GM19452 (cell line): ENCODE data around the gene NFXL1.

Source experiments
- ATAC-seq: cut with Tn5 transposase; IDR thresholded peaks from one replicate; pipeline ENCODE4 v1.9.1; 2021; ENCODE audit not compliant: unreplicated experiment

NFXL1 gene

DNA sequence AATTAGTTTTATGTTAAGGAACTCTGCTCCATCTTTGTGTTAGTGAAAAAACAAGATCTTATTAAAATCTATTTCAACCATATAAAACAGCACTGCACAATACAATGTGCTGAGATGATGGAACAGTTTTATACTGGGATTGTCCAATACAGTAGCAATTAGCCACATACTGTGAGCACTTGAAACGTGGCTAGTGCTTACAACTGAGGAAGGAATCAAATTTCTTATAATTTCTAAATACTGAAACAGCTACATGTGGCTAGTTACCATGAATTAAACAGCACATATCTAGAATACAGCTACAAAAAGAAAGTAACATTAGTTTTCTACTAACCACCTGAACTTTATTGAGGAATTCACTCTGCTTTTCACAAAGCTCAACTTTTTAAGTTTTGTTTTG lies 14.7 kb downstream of the NFXL1 start:
- ATAC-seq, result no peak

DNA sequence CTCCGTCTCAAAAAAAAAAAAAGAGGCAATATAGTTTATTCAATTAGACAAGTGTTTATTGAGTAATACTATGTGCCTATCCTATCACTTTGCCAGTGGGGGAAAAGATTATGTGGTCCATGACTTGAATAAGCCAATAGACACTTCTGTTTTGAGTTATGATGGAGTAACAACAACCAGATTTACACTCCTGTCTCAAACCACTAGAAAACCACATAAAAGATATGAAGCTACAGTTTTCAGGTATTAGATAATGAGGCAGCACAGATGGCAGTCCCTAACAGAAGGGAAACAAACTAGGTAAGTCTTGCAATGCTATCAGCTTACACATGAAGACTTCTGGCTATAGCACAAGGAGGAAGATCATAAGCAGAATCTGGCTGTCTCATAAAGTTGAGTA lies 22.5 kb downstream of the NFXL1 start:
- ATAC-seq, result no peak

DNA sequence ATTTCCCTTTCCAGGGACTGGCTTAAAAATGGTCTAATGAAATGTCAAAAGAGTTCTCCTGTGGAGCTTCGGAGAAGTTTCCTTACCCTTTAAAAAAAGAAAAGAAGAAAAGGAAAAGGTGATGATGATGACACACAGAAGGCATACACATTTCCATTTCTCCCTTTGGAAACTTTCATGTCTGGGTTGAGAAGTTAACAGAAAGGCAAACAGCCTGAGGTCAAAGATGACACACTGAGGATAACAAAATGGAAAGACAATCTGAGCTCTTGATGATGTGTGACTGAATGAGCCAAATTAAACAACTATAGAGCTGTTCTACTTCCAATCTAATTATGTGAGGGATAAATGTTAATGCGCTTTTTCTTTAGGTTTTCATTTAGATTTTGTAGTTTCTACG lies 32.2 kb downstream of the NFXL1 start:
- no peak for ATAC-seq

DNA sequence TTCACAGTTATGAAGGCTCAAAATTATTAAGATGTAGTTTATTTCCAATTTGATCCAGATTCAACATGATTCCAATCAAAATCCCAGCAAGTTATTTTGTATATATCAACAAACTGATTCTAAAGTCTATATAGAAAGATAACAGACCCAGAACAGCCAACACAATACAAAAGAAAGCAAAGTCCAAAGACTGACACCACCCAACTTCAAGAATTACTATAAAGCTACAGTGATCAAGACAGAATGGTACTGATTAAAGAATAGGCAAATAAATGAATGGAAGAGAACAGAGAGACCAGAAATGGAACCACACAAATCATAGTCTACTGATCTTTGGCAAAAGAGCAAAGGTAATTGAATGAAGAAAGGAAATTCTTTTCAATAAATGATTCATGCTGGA lies 34.9 kb downstream of the NFXL1 start:
- ATAC-seq, result no peak

DNA sequence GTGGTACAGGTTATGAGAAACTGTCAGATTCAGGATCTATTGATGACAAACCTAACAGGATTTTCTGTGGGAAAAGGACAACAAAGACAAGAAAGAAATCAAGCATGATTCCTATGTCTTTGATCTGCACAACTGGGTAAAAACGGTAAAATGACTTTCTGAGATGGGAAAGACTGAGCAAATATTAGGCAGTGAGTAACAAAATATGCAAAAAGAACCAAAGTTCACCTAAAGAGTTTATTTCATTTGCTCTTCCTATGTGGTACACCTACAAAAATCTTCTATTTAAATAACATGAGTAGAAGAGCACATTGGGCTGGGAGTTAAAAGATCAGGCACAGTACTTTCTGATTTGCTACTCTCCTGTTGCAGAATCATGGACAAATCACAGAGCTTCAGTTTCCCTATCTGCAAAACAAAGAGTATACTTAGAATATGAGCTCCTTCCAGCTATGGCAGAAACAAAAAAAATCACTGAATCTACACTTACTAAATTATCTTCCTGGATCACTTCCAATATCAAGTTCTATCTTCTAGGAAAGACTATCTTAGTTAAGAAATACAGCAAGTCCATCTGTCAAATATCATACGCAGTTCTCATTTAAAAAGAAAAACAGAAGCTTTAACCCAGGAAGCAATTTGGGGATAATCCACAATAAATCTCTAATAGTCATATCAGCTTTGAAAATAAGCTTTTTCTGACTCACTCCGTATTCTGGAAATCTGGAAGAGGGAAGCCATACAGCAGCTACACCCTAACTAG lies 37.4 kb downstream of the NFXL1 start:
- ATAC-seq, result no peak

DNA sequence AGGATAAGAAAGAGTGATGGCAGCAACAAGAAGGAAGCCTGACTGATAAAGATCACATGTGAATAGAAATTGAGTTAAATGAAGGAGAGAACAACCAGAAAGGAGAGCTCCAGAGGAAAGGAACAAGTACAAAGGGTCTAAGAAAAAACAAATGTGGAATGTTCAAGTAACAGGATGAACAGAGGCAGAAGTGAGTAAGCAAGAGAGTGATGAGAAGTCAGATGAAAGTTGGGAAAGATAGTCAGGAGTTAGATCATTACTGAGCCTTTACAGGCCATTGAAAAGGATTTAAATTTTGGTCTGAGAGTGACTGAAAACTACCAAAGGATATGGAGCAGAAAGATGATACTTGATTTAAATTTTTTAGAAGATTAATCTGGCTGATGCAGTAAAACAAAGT lies 38.1 kb downstream of the NFXL1 start:
- ATAC-seq, result no peak

DNA sequence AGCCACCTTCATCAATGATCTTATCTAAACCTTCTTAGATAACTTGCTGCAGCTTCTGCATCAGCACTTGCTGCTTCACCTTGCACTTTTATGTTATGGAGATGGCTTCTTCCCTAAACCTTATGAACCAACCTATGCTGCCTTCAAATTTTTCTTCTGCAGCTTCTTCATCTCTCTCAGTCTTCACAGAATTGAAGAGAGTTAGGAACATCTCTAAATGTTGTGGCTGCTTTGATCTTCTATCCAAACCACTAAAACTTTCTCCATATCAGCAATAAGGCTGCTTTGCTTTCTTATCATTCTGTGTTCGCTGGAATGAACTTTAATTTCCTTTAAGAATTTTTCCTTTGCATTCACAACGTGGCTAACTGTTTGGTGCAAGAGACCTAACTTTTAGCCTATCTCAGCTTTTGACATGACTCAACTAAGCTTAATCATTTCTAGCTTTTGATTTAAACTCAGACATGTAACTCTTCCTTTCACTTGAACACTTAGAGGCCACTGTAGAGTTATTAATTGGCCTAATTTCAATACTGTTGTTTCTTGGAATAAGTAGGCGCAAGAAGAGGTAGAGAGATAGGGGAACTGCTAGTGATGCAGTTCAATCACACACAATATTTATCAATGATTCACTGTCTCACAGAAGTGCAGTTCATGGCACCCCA lies 40.4 kb downstream of the NFXL1 start:
- ATAC-seq, result no peak

DNA sequence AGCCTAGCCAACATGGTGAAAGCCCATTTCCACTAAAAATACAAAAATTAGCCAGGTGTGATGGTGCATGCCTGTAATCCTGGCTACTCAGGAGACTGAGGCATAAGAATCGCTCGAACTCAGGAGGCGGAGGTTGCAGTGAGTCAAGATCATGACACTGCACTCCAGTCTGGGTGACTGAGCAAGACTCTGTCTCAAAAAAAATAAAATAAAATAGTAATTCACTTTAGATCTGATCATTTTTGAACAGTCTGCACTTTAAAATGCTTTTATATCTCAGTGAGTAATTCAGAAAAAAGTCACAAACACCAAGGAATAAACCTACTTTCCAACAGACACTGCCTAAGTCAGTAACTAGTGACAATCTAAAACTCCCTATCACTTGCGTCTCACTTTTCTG lies 50.9 kb downstream of the NFXL1 start:
- ATAC-seq, result no peak

DNA sequence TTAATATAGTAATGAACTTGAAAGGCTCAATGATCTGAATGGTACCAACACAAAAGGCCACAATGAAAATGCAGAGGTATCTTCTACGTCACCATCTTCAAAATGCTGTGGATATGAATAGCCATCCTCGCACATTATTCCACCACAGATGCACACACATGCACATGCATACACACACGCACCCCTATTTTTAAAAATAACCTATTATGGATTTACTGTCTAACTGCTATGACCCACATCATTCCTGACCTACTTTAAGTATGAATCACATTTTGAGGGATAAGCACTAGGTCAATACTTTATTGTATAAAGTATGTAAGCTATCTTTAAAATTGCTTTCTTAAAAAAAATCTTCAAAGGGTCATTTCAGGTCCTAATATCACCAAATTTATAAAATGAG lies 52.1 kb downstream of the NFXL1 start:
- no peak for ATAC-seq

DNA sequence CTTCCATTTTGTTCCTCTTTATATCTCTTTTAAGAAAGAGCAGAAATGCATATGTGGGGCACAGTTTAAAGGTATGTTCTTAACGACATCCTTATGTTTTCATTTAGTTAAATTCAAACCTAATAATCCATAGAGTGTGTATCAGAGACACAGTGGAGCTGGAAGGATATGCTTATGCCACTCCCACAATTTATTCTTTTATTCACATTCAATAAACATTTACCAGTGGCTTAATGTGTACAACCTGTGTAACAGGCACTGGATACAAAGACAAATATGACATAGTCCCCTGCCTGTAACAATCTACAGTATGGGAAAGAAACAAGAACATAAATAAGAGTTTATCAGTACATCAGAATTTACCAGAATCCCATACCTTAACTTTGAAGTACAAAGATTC lies 54.1 kb downstream of the NFXL1 start:
- no peak for ATAC-seq

DNA sequence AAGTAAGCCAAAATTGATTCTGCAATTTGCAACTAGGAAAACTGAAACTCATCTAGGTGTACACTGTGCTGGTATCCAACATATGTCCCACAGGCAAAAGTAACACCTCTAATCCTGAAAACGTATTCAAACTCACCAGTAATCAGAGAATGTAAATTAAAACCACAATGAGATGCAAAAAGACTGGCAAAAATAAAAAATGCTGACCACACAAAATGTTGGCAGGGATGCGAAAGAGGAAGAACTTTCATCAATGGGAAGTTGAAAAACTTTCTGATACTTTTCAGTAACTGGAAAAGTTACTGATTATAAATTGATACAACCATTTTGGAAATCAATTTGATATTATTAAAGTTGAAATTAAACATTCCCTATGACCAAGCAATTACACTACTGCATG lies 56.4 kb downstream of the NFXL1 start:
- ATAC-seq, result no peak

DNA sequence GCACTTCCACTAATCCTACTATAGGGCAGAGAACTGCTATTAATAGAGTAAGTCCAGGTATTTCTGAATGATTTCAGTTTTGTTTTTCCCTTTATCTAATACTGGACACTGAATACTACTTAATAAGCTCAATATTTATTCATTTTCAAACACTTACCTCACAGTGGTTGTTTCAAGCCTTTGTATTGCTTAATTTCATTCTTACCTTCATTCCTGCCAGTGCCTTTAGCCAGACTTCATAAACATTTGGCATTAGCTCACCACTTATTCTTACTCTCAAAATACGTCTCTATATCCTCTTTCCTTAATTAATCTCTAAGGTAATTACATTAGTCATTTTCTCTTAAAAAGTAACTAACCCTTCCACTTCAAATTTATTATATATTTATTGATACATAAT lies 57.7 kb downstream of the NFXL1 start:
- no peak for ATAC-seq

DNA sequence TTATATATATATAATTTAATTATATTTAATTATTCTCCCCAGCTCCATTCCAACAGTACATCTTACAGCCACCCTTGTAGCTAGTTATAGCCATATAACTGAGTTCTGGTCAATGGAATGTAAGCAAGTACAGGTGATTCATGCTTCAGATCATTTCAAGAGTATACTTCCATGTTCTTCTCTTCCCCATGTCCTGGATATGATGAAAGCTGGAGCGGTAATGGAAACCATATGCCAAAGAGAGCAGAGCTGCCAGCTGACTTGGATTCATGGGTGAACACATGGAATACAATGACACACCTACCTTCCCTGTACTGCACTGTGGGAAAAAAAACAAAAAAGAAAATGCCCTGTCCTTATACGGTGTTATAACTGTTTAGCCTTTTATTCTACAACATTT lies 59.0 kb downstream of the NFXL1 start:
- ATAC-seq, result no peak

DNA sequence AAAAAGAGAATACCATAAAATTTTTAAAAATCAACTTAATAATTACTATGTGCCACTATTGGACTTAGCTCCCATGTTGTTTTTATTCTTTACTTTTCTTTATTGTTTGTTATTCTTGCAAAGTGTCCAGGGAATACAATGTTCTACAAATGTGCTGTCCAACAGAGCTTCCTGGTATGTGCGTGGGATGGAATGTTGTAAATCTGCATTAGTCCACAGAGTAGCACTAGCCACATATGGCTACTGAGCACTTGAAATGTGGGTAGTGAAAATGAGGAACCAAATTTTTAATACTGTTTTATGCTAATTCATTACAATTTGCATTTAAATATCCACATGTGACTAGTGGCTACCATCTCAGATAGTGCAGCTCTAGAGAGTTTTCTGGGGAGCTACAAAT lies 62.2 kb downstream of the NFXL1 start:
- ATAC-seq, result no peak

DNA sequence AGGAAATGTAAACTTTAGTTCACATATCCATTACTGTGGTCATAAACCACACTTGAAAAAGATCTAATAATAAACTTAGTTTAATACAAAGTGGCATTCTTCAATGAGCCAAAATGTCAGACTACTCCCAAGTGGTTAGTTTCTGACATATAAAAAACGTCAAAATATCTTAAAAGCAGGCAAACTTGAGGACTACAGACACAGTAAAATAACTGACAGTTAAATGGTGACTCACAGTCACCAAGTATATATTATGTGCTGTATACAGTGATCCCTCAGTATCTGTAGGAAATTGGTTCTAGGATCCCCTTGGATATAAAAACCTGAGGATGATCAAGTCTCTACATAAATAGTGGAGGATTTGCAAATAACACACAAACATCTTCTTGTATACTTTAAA lies 64.9 kb downstream of the NFXL1 start:
- no peak for ATAC-seq

DNA sequence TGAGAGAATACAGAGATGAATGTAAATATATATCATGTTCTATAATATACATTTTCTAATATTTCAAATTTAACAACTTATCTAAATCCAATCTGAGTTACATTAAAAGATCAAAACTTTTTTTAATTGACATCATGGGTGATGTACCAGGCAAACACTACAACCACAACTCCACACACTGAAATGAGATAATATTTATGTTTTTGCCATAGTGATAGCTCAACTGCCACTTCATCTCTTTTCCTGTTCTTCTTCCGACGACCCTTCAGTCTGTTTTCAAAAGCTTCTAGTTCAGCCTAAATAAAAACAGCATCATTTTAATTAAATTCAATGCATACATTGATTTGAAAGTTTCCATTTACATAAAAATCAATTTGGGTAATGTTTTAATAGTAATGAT lies 66.3 kb downstream of the NFXL1 start:
- ATAC-seq, result no peak

DNA sequence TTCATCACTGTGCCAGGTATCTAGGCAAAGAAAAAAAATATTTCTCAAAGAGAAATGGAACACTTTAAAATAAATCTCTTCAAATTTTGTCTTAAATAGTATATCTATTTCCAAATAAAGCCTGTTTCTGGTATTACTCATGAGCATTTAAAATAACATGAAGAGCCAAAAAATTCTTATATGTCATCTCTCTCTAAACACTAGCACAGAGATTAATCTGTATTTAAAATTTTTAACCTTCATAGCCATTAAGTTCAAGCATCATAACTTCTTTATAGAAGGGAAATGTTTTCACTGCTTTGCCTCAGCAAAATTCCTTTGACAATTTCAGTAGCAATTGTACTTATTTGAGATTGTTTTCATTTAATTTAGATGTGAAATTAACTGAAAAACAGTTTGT lies 71.4 kb downstream of the NFXL1 start:
- ATAC-seq, result no peak

DNA sequence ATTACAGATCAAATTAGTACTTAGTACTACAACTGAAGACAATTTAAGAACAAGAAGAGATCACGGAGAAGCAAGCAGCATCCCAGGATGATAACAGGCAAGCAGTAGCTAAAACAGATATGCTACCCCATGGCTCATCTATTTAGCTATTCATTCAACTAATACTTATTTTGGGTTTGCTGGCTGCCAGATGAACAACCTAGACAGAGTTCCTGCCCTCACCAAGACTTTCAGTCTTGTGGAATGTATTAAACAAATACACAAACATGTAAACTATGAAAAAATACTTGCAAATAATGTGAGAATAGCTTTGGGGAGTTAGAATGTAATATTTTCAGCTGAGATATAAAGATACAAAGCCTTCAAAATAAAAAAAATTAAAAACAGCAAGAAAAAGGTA lies 74.1 kb downstream of the NFXL1 start:
- no peak for ATAC-seq

DNA sequence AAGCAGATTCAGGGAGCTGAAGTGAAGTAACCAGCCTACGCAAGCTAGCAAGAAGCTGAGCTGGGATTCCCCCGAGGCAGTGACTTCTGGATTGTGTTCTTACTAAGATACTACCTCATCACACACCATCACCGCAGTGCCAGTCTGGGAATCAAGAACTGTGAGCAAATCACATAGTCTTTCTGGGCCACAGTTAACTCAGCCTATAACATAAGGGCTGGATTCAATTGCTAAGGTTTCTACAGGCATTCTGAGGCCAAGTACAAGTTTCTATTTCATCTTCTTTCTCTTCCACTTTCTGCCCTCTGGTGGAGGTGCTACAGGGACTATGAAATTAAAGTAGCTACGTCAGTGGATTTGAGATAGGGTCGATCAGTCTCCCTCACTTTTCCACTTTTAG lies 75.1 kb downstream of the NFXL1 start:
- peak; percentile 58 for ATAC-seq

DNA sequence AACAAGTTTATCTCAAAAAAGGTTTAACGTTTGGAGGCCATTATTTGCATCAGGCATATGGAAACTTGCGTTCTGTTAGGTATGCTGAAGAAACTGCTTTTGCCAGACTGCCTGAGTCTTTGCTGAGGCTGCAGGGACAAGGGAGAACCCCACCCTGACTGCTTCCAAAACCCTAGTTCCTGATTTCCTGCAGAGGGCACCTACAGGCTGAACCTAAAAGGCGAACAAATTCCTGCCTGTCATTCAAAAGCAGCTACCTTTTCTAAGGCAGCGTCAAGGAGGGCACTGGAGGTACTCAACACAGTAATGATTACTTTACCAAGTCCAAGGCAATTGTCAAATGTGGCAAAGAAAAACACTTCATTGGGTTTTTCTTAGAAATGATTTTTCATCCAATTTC lies 75.9 kb downstream of the NFXL1 start:
- ATAC-seq, result no peak

DNA sequence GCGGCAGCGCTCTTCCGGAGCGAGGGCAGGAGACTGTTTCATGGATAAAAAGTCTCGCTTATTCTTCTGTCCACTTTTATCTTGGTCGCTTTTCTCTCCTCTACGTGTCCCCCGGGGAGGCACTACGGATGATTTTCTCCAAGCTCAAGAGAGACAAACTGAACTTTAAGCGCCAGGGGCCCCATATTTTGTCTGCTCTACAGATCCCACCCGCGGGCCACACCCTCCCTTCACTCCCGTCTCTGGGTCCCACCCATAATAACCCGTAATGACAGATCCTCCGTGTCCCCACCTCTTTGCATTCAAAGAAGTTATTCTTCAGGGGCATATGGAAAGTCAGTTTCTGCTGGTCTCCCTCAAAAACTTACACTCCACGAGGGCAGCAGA lies 76.5 kb downstream of the NFXL1 start, which contains the start of gene CORIN:
CORIN (minus strand) TSS at position 160 of the 387 bp plus-strand sequence; CDS start at position 42, 118 bp downstream.
- ATAC-seq, result no peak

DNA sequence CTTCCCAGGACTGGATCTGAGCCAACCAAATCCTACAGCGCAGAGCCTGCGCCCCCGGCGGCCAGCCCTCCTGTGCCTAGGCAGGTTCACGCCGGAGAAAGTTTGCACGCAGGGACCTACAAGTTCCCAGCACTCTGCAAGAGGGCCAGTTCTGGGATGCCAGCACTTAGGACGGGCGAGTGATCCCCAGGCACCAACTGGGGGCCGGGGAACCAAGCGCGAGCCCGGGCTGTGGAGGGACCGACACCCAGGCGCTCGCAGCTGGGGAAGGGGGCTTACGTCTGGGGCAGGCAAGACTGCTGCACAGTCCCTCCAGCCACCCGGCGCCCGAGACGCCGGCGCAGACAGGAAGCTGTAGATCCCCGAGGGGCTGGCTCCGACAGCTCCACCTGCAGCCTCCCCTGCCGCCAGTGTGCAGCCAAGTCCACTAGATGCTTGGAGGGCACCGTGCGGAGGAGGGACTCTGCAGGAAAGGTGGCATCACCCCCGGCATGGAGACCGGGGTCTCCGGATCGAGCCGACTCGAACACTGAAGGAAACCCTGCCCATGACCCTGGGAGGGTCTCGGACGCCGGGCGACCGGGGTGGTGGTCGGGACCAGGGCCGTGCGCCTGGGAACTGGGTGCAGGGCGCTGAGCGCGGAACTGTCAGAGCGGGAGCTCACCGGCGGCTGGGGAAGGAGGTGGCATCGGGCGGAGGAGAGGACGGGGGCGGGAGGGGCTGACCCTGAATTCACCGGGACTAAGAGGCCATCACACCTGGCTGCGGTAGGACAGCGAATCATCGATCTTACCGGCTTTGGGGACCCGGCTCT lies 77.1 kb downstream of the NFXL1 start:
- ATAC-seq, result peak; percentile 62
